ENCODE results near the gene ATL1.

Gene ATL1

GRCh38 chr14:50678163-50678562 is 118.2 kb downstream of the ATL1 start:
- in situ Hi-C loops (cut with HindIII; ENCODE audit: low sequenced_read_pairs): no loop called here

GRCh38 chr14:50679674-50680073 is 119.7 kb downstream of the ATL1 start:
- in situ Hi-C loops (cut with HindIII; ENCODE audit: low sequenced_read_pairs): no loop called here
